Fibroblast of lung (primary cell): ENCODE data around the gene SLC5A4. TPM values are rescaled to one million over a fixed set of nuclear protein-coding genes. Genes with fewer than 3 reads are reported as not detected.
"Not testable (repeated sequence)": the region's sequence is repeated elsewhere in the genome, so short reads cannot be mapped to it uniquely, and the experiment has no call there.

ENCODE experiments used
- DNase-seq, 2 donors: peaks; one replicate each; pipeline versions ENCODE4 v3.0.0 to v3.0.0-alpha.2; 2010; ENCODE audit warnings: low read depth in 2 of 2
- H2AFZ ChIP-seq: 2 replicates; pipeline ENCODE4 v1.5.1; 2012; ENCODE audit warnings: low read length, control low read depth, inconsistent platforms
- H3K27ac ChIP-seq: 2 replicates; pipeline ENCODE4 v1.5.1; 2011; ENCODE audit warnings: low read length, control low read depth; ENCODE audit not compliant: insufficient read depth
- H3K27me3 ChIP-seq: 2 replicates; pipeline ENCODE4 v1.5.1; 2011; ENCODE audit warnings: mild to moderate bottlenecking, low read length; ENCODE audit not compliant: control insufficient read depth, insufficient read depth
- H3K36me3 ChIP-seq: 2 replicates; pipeline ENCODE4 v1.5.1; 2011; ENCODE audit warnings: low read length; ENCODE audit not compliant: control insufficient read depth, insufficient read depth
- H3K4me1 ChIP-seq: 2 replicates; pipeline ENCODE4 v1.5.1; 2011; ENCODE audit warnings: low read length; ENCODE audit not compliant: control insufficient read depth, insufficient read depth; ENCODE audit errors: extremely low read depth
- H3K4me2 ChIP-seq: 2 replicates; pipeline ENCODE4 v1.5.1; 2011; ENCODE audit warnings: low read length, control low read depth; ENCODE audit not compliant: insufficient read depth; ENCODE audit errors: extremely low read depth
- H3K4me3 ChIP-seq, 4 experiments: fragments of 200-600 bp in 1 of 4; sonication (generic) in 1 of 4; replicated peaks in 1 of 4; 2 replicates each; pipeline ENCODE4 v1.5.1; 2011 to 2016; ENCODE audit warnings: low read length in 4 of 4, low read depth in 3 of 4, mild to moderate bottlenecking in 3 of 4, control low read depth in 2 of 4, inconsistent platforms in 1 of 4, mixed read lengths in 1 of 4; ENCODE audit not compliant: insufficient read depth in 1 of 4; ENCODE audit errors: control extremely low read depth in 1 of 4
- H3K79me2 ChIP-seq: 2 replicates; pipeline ENCODE4 v1.5.1; 2012; ENCODE audit warnings: mild to moderate bottlenecking, low read length, inconsistent platforms; ENCODE audit not compliant: control insufficient read depth, insufficient read depth
- H3K9ac ChIP-seq: 2 replicates; pipeline ENCODE4 v1.5.1; 2011; ENCODE audit warnings: mild to moderate bottlenecking, low read length, control low read depth; ENCODE audit not compliant: insufficient read depth
- H3K9me3 ChIP-seq: 2 replicates; pipeline ENCODE4 v1.5.1; 2012; ENCODE audit warnings: low read depth, low read length; ENCODE audit not compliant: control insufficient read depth, insufficient read depth
- H4K20me1 ChIP-seq: 2 replicates; pipeline ENCODE4 v1.5.1; 2011; ENCODE audit warnings: low read length; ENCODE audit not compliant: control insufficient read depth, insufficient read depth; ENCODE audit errors: extremely low read depth
- CTCF ChIP-seq, 2 donors: IDR thresholded peaks in 1 of 2; conservative IDR thresholded peaks in 1 of 2; 1 replicate in 1 of 2; 2 replicates in 1 of 2; pipeline ENCODE4 v1.5.1; 2011 to 2012; ENCODE audit warnings: low read length in 2 of 2, control low read depth in 1 of 2, inconsistent platforms in 1 of 2, low read depth in 1 of 2, mild to moderate bottlenecking in 1 of 2
- EZH2 ChIP-seq: IDR thresholded peaks from 2 replicates; pipeline ENCODE4 v1.5.1; 2012; ENCODE audit warnings: low read length, control low read depth, mild to moderate bottlenecking; ENCODE audit errors: missing control alignments
- polyA plus RNA-seq, 2 donors: library from polyadenylated mRNA; depleted of rRNA in 1 of 2; stranded (reverse) in 1 of 2; unstranded in 1 of 2; fragments of >200 nt; gene quantifications; 2 replicates each; pipeline ENCODE4 v1.2.1, GENCODE V29; 2011 to 2012; ENCODE audit warnings: missing spikeins in 1 of 2
- total RNA-seq: library from RNA; depleted of rRNA; stranded (reverse); fragments of >200 nt; gene quantifications from 2 replicates; pipeline ENCODE4 v1.2.1, GENCODE V29; 2014

The SLC5A4 gene
- total and polyA plus RNA-seq, 2 donors (not counting 1 experiment from before 2014, with no cell fraction given): 0.06 TPM; not detected in 1

- not testable (repeated sequence) for DNase-seq, H3K27ac ChIP-seq, H3K4me3 ChIP-seq, H3K9ac ChIP-seq, H4K20me1 ChIP-seq, H3K9me3 ChIP-seq, H3K4me2 ChIP-seq, H3K4me1 ChIP-seq, H3K27me3 ChIP-seq, H3K79me2 ChIP-seq, H3K36me3 ChIP-seq, H2AFZ ChIP-seq
Observed at GRCh38 chr22:32193346-32193745, 61.8 kb downstream of the SLC5A4 start.

- H3K4me2 ChIP-seq, H3K9ac ChIP-seq, DNase-seq, H4K20me1 ChIP-seq, H3K79me2 ChIP-seq, H3K27me3 ChIP-seq, H3K9me3 ChIP-seq, H3K36me3 ChIP-seq, H3K4me3 ChIP-seq, H2AFZ ChIP-seq, H3K27ac ChIP-seq, H3K4me1 ChIP-seq: not testable (repeated sequence)
Observed at GRCh38 chr22:32191021-32191420, 64.1 kb downstream of the SLC5A4 start.

- no peaks in the 10 kb centered on the region for H3K4me1 ChIP-seq
- no peaks in the 10 kb centered on the region for H3K36me3 ChIP-seq
- no peak for DNase-seq
- H3K4me3 ChIP-seq: no peak overlapping the region
- H3K9me3 ChIP-seq: no peaks in the 10 kb centered on the region
- no peaks in the 10 kb centered on the region for H3K27me3 ChIP-seq
- H3K79me2 ChIP-seq: no peaks in the 10 kb centered on the region
- no peak overlapping the region for H3K9ac ChIP-seq
- H4K20me1 ChIP-seq: no peaks in the 10 kb centered on the region
- no peak overlapping the region for H3K27ac ChIP-seq
- no peak overlapping the region for H3K4me2 ChIP-seq
- no peak overlapping the region for H2AFZ ChIP-seq
- TF ChIP-seq EZH2: no peak
- no peak for TF ChIP-seq CTCF (conservative IDR thresholded peaks at IDR 0.05 in 1 of 2, IDR thresholded peaks at IDR 0.05 in 1 of 2; ENCODE audit: low read depth in 1 of 2, low read length in 2 of 2)
Observed at GRCh38 chr22:32185821-32186220, 69.3 kb downstream of the SLC5A4 start.

- H2AFZ ChIP-seq: no peak overlapping the region
- no peak overlapping the region for H3K4me3 ChIP-seq
- H3K79me2 ChIP-seq: no peaks in the 10 kb centered on the region
- H3K9ac ChIP-seq: no peak overlapping the region
- DNase-seq: no peak
- H3K4me1 ChIP-seq: no peaks in the 10 kb centered on the region
- H3K36me3 ChIP-seq: no peaks in the 10 kb centered on the region
- no peak overlapping the region for H3K4me2 ChIP-seq
- no peak overlapping the region for H3K27ac ChIP-seq
- no peaks in the 10 kb centered on the region for H3K27me3 ChIP-seq
- no peaks in the 10 kb centered on the region for H4K20me1 ChIP-seq
- H3K9me3 ChIP-seq: no peaks in the 10 kb centered on the region
- no peak for TF ChIP-seq EZH2
- no peak for TF ChIP-seq CTCF (conservative IDR thresholded peaks at IDR 0.05 in 1 of 2, IDR thresholded peaks at IDR 0.05 in 1 of 2; ENCODE audit: low read depth in 1 of 2, low read length in 2 of 2)
Observed at GRCh38 chr22:32183625-32184024, 71.5 kb downstream of the SLC5A4 start.
